HEK293 (cell line): ENCODE data around the gene RNF40.
A peak's percentile ranks its signal among the peaks of the same experiment; 100 is the strongest.

Experiments used
- GLIS1 ChIP-seq: fragments of 450-650 bp; formaldehyde crosslinking; IDR thresholded peaks from 2 replicates; pipeline ENCODE4 v1.5.1; 2016; ENCODE audit warnings: missing biosample characterization, missing genetic modification characterization
- GLIS2 ChIP-seq: fragments of 450-650 bp; formaldehyde crosslinking; IDR thresholded peaks from 2 replicates; pipeline ENCODE4 v1.5.1; 2016; ENCODE audit warnings: missing biosample characterization, missing genetic modification characterization
- OVOL3 ChIP-seq: fragments of 450-650 bp; formaldehyde crosslinking; IDR thresholded peaks from 2 replicates; pipeline ENCODE4 v1.5.1; 2016; ENCODE audit warnings: missing biosample characterization, missing genetic modification characterization
- RBAK ChIP-seq: fragments of 450-650 bp; formaldehyde crosslinking; IDR thresholded peaks from 2 replicates; pipeline ENCODE4 v1.5.1; 2016; ENCODE audit warnings: missing biosample characterization, missing genetic modification characterization
- SP7 ChIP-seq: fragments of 450-650 bp; formaldehyde crosslinking; IDR thresholded peaks from 2 replicates; pipeline ENCODE4 v1.5.1; 2016; ENCODE audit warnings: missing biosample characterization, missing genetic modification characterization
- ZBTB21 ChIP-seq: fragments of 450-650 bp; formaldehyde crosslinking; IDR thresholded peaks from 2 replicates; pipeline ENCODE4 v1.5.1; 2017; ENCODE audit warnings: missing biosample characterization, missing genetic modification characterization
- ZBTB8A ChIP-seq: fragments of 450-650 bp; formaldehyde crosslinking; IDR thresholded peaks from 2 replicates; pipeline ENCODE4 v1.5.1; 2016; ENCODE audit warnings: missing biosample characterization, missing genetic modification characterization
- ZEB2 ChIP-seq: fragments of 450-650 bp; formaldehyde crosslinking; IDR thresholded peaks from 2 replicates; pipeline ENCODE4 v1.5.1; 2016; ENCODE audit warnings: missing biosample characterization, missing genetic modification characterization
- ZFP3 ChIP-seq: fragments of 450-650 bp; formaldehyde crosslinking; IDR thresholded peaks from 2 replicates; pipeline ENCODE4 v1.5.1; 2016; ENCODE audit warnings: low read depth, missing biosample characterization, missing genetic modification characterization
- ZNF133 ChIP-seq: fragments of 450-650 bp; formaldehyde crosslinking; IDR thresholded peaks from 2 replicates; pipeline ENCODE4 v1.5.1; 2016; ENCODE audit warnings: missing biosample characterization, missing genetic modification characterization
- ZNF138 ChIP-seq: fragments of 450-650 bp; formaldehyde crosslinking; IDR thresholded peaks from 2 replicates; pipeline ENCODE4 v1.5.1; 2016; ENCODE audit warnings: missing biosample characterization, missing genetic modification characterization, borderline replicate concordance
- ZNF146 ChIP-seq: fragments of 450-650 bp; formaldehyde crosslinking; IDR thresholded peaks from 2 replicates; pipeline ENCODE4 v1.5.1; 2016; ENCODE audit warnings: missing biosample characterization, missing genetic modification characterization
- ZNF18 ChIP-seq: fragments of 450-650 bp; formaldehyde crosslinking; IDR thresholded peaks from 2 replicates; pipeline ENCODE4 v1.5.1; 2016; ENCODE audit warnings: missing biosample characterization, missing genetic modification characterization
- ZNF2 ChIP-seq: fragments of 450-650 bp; formaldehyde crosslinking; IDR thresholded peaks from 2 replicates; pipeline ENCODE4 v1.5.1; 2016; ENCODE audit warnings: missing biosample characterization, missing genetic modification characterization
- ZNF280C ChIP-seq: fragments of 450-650 bp; formaldehyde crosslinking; IDR thresholded peaks from 2 replicates; pipeline ENCODE4 v1.5.1; 2016; ENCODE audit warnings: missing biosample characterization, missing genetic modification characterization
- ZNF311 ChIP-seq: fragments of 450-650 bp; formaldehyde crosslinking; IDR thresholded peaks from 2 replicates; pipeline ENCODE4 v1.5.1; 2017; ENCODE audit warnings: missing biosample characterization, missing genetic modification characterization, borderline replicate concordance
- ZNF366 ChIP-seq: fragments of 450-650 bp; formaldehyde crosslinking; conservative IDR thresholded peaks from 2 replicates; pipeline ENCODE4 v1.5.1; 2016; ENCODE audit warnings: missing biosample characterization, missing genetic modification characterization
- ZNF416 ChIP-seq: fragments of 450-650 bp; formaldehyde crosslinking; IDR thresholded peaks from 2 replicates; pipeline ENCODE4 v1.5.1; 2016; ENCODE audit warnings: missing biosample characterization, missing genetic modification characterization
- ZNF433 ChIP-seq: fragments of 450-650 bp; formaldehyde crosslinking; IDR thresholded peaks from 2 replicates; pipeline ENCODE4 v1.5.1; 2016; ENCODE audit warnings: missing biosample characterization, missing genetic modification characterization, low read depth
- ZNF530 ChIP-seq: fragments of 450-650 bp; formaldehyde crosslinking; IDR thresholded peaks from 2 replicates; pipeline ENCODE4 v1.5.1; 2016; ENCODE audit warnings: low read depth, missing biosample characterization, missing genetic modification characterization
- ZNF629 ChIP-seq: fragments of 450-650 bp; formaldehyde crosslinking; IDR thresholded peaks from 2 replicates; pipeline ENCODE4 v1.5.1; 2017; ENCODE audit warnings: missing biosample characterization, missing genetic modification characterization
- ZNF645 ChIP-seq: fragments of 450-650 bp; formaldehyde crosslinking; IDR thresholded peaks from 2 replicates; pipeline ENCODE4; 2016; ENCODE audit warnings: missing biosample characterization, missing genetic modification characterization
- ZNF658 ChIP-seq: fragments of 450-650 bp; formaldehyde crosslinking; IDR thresholded peaks from 2 replicates; pipeline ENCODE4; 2016; ENCODE audit warnings: missing biosample characterization, missing genetic modification characterization
- ZNF701 ChIP-seq: fragments of 450-650 bp; formaldehyde crosslinking; IDR thresholded peaks from 2 replicates; pipeline ENCODE4 v1.5.1; 2016; ENCODE audit warnings: missing biosample characterization, missing genetic modification characterization
- ZNF747 ChIP-seq: fragments of 450-650 bp; formaldehyde crosslinking; IDR thresholded peaks from 2 replicates; pipeline ENCODE4 v1.5.1; 2016; ENCODE audit warnings: missing biosample characterization, missing genetic modification characterization
- ZNF776 ChIP-seq: fragments of 450-650 bp; formaldehyde crosslinking; IDR thresholded peaks from 2 replicates; pipeline ENCODE4 v1.5.0; 2017; ENCODE audit warnings: missing biosample characterization, missing genetic modification characterization, borderline replicate concordance
- TF ChIP-seq, protein P1 (sequence below): fragments of 450-650 bp; formaldehyde crosslinking; IDR thresholded peaks from 2 replicates; pipeline ENCODE4 v1.5.1; 2016; ENCODE audit warnings: missing biosample characterization, missing genetic modification characterization, low read depth
- TF ChIP-seq, protein P2 (sequence below): fragments of 450-650 bp; formaldehyde crosslinking; IDR thresholded peaks from 2 replicates; pipeline ENCODE4 v1.5.1; 2016; ENCODE audit warnings: missing biosample characterization, missing genetic modification characterization
- TF ChIP-seq, protein P3 (sequence below): fragments of 450-650 bp; formaldehyde crosslinking; IDR thresholded peaks from 2 replicates; pipeline ENCODE4 v1.5.1; 2017; ENCODE audit warnings: missing biosample characterization, missing genetic modification characterization

The RNF40 gene

GRCh38 chr16:30805370-30806169, 43.4 kb downstream of the RNF40 start (continued):
- peak; percentile 78 for TF ChIP-seq GLIS2 (tag by site-specific recombination)
- peak; percentile 78 for TF ChIP-seq ZBTB8A (tag by site-specific recombination)
- TF ChIP-seq ZNF530 (tag by site-specific recombination), result no peak
- TF ChIP-seq, protein P1, sequence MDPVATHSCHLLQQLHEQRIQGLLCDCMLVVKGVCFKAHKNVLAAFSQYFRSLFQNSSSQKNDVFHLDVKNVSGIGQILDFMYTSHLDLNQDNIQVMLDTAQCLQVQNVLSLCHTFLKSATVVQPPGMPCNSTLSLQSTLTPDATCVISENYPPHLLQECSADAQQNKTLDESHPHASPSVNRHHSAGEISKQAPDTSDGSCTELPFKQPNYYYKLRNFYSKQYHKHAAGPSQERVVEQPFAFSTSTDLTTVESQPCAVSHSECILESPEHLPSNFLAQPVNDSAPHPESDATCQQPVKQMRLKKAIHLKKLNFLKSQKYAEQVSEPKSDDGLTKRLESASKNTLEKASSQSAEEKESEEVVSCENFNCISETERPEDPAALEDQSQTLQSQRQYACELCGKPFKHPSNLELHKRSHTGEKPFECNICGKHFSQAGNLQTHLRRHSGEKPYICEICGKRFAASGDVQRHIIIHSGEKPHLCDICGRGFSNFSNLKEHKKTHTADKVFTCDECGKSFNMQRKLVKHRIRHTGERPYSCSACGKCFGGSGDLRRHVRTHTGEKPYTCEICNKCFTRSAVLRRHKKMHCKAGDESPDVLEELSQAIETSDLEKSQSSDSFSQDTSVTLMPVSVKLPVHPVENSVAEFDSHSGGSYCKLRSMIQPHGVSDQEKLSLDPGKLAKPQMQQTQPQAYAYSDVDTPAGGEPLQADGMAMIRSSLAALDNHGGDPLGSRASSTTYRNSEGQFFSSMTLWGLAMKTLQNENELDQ, result no peak
- no peak for TF ChIP-seq ZNF645 (tag by site-specific recombination)
- TF ChIP-seq ZNF776 (tag by site-specific recombination), result no peak
- TF ChIP-seq RBAK (tag by site-specific recombination), result no peak
- no peak for TF ChIP-seq ZNF311
- peak; percentile 13; the same call in 1 of the 2 replicates for TF ChIP-seq ZNF146 (tag by site-specific recombination)
- peak; percentile 87 for TF ChIP-seq ZNF2 (tag by site-specific recombination)
- peak; percentile 77 for TF ChIP-seq GLIS1
- no peak for TF ChIP-seq ZNF133 (tag by site-specific recombination)
- TF ChIP-seq ZEB2 (tag by site-specific recombination), result peak; percentile 94
- TF ChIP-seq, protein P2, sequence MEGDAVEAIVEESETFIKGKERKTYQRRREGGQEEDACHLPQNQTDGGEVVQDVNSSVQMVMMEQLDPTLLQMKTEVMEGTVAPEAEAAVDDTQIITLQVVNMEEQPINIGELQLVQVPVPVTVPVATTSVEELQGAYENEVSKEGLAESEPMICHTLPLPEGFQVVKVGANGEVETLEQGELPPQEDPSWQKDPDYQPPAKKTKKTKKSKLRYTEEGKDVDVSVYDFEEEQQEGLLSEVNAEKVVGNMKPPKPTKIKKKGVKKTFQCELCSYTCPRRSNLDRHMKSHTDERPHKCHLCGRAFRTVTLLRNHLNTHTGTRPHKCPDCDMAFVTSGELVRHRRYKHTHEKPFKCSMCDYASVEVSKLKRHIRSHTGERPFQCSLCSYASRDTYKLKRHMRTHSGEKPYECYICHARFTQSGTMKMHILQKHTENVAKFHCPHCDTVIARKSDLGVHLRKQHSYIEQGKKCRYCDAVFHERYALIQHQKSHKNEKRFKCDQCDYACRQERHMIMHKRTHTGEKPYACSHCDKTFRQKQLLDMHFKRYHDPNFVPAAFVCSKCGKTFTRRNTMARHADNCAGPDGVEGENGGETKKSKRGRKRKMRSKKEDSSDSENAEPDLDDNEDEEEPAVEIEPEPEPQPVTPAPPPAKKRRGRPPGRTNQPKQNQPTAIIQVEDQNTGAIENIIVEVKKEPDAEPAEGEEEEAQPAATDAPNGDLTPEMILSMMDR (tag by site-specific recombination), result peak; percentile 79
- TF ChIP-seq, protein P3, sequence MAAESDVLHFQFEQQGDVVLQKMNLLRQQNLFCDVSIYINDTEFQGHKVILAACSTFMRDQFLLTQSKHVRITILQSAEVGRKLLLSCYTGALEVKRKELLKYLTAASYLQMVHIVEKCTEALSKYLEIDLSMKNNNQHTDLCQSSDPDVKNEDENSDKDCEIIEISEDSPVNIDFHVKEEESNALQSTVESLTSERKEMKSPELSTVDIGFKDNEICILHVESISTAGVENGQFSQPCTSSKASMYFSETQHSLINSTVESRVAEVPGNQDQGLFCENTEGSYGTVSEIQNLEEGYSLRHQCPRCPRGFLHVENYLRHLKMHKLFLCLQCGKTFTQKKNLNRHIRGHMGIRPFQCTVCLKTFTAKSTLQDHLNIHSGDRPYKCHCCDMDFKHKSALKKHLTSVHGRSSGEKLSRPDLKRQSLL (tag by site-specific recombination), result peak; percentile 89
- peak; percentile 52; the same call in 1 of the 2 replicates for TF ChIP-seq ZBTB21 (tag by site-specific recombination)
- TF ChIP-seq ZNF701 (tag by site-specific recombination), result no peak
- no peak for TF ChIP-seq ZNF416 (tag by site-specific recombination)
- peak; percentile 78 for TF ChIP-seq ZNF18 (tag by site-specific recombination)
- no peak for TF ChIP-seq ZNF138
- no peak for TF ChIP-seq ZNF433
- TF ChIP-seq ZNF366, result peak; percentile 9; the same call in 1 of the 2 replicates
- no peak for TF ChIP-seq ZFP3 (tag by site-specific recombination)
- TF ChIP-seq ZNF747, result no peak
- TF ChIP-seq OVOL3 (tag by site-specific recombination), result no peak
- peak; percentile 91 for TF ChIP-seq SP7 (tag by site-specific recombination)
- no peak for TF ChIP-seq ZNF658
- peak; percentile 75 for TF ChIP-seq ZNF629 (tag by site-specific recombination)
- TF ChIP-seq ZNF280C (tag by site-specific recombination), result no peak
